Lower leg skin (tissue), 4 donors: ENCODE measurements around the gene FHAD1. TPM values are rescaled to one million over a fixed set of nuclear protein-coding genes. Genes with fewer than 3 reads are reported as not detected.

Source experiments
- DNase-seq, 2 donors: peaks; one replicate each; pipeline ENCODE4 v3.0.0-alpha.2; 2019; ENCODE audit warnings: low spot score in 2 of 2
- H3K4me3 ChIP-seq: fragments of 200-600 bp; sonication (generic); 2 replicates; pipeline ENCODE4 v1.5.1; 2017; ENCODE audit warnings: mild to moderate bottlenecking, low read depth; ENCODE audit not compliant: poor library complexity, severe bottlenecking
- CTCF ChIP-seq, 3 donors: fragments of 450-650 bp; IDR thresholded peaks; one replicate each; pipeline ENCODE4 v1.5.1; 2016; ENCODE audit warnings: antibody characterized with exemption in 3 of 3, mild to moderate bottlenecking in 3 of 3, moderate library complexity in 2 of 3
- POLR2A ChIP-seq, 2 donors: fragments of 450-650 bp; IDR thresholded peaks; one replicate each; pipeline ENCODE4 v1.6.1; 2016 to 2017; ENCODE audit warnings: antibody characterized with exemption in 2 of 2, mild to moderate bottlenecking in 1 of 2, moderate library complexity in 1 of 2
- WGBS, 2 donors: methylation state at CpG; one replicate each; pipeline ENCODE4 v1.1.5; 2018; 5-methylcytosine and 5-hydroxymethylcytosine counted together
- intact Hi-C: fragments of 100-400 bp; cut with DNase I; formaldehyde crosslinking; loops from one replicate; pipeline ENCODE4 v1.15.0; 2023; ENCODE audit warnings: low total_unique reads
- total RNA-seq, 4 donors: library from RNA; depleted of rRNA; stranded (reverse); fragments of >200 nt; gene quantifications; one replicate each; pipeline ENCODE4 v1.1.0, GENCODE V29; 2016

FHAD1 gene
- total RNA-seq, 4 donors from 2014 or later, result 0.52 to 2.0 TPM; not detected in 2

GRCh38 chr1:15412843-15413242 is 165.8 kb downstream of the FHAD1 start:
- no peak overlapping the region for H3K4me3 ChIP-seq
- 69 to 75% methylated on average over 11 of the region's 11 CpGs for WGBS, 2 donors
- intact Hi-C loops, result no loop called here
- no peak for TF ChIP-seq POLR2A (IDR thresholded peaks at IDR 0.05)
- TF ChIP-seq CTCF (IDR thresholded peaks at IDR 0.05), result no peak
- DNase-seq, result no peak

GRCh38 chr1:15413563-15414444 is 166.8 kb downstream of the FHAD1 start:
- no peak overlapping the region for H3K4me3 ChIP-seq
- no peak for DNase-seq
- 80 to 87% methylated on average over 19 to 20 of the region's 20 CpGs for WGBS, 2 donors
- intact Hi-C loops, result no loop called here
- no peak for TF ChIP-seq CTCF (IDR thresholded peaks at IDR 0.05)
- TF ChIP-seq POLR2A (IDR thresholded peaks at IDR 0.05), result no peak

- TF ChIP-seq POLR2A (IDR thresholded peaks at IDR 0.05) (no peak), CTCF (IDR thresholded peaks at IDR 0.05) (no peak)
- intact Hi-C loops, result no loop called here
- no peak overlapping the region for H3K4me3 ChIP-seq
- no peak for DNase-seq
- 90 to 95% methylated on average over 10 of the region's 10 CpGs for WGBS, 2 donors
These were observed 167.5 kb downstream of the FHAD1 start for GRCh38 chr1:15414445-15414983.

GRCh38 chr1:15417059-15417934 is 170.3 kb downstream of the FHAD1 start:
- WGBS, 2 donors, result 58 to 72% methylated on average over 18 of the region's 18 CpGs
- TF ChIP-seq POLR2A (IDR thresholded peaks at IDR 0.05), result no peak
- TF ChIP-seq CTCF (IDR thresholded peaks at IDR 0.05), result no peak
- no peak for DNase-seq
- intact Hi-C loops, result no loop called here
- no peak overlapping the region for H3K4me3 ChIP-seq

GRCh38 chr1:15418806-15419515 is 171.9 kb downstream of the FHAD1 start:
- no peak for DNase-seq
- no peak overlapping the region for H3K4me3 ChIP-seq
- intact Hi-C loops, result no loop called here
- 67% methylated on average over 18 of the region's 18 CpGs for WGBS, 2 donors
- TF ChIP-seq CTCF (IDR thresholded peaks at IDR 0.05) (no peak), POLR2A (IDR thresholded peaks at IDR 0.05) (no peak)
